Epithelial cell of proximal tubule (primary cell): Measurements from ENCODE around the gene FIGNL2. TPM values are rescaled to one million over a fixed set of nuclear protein-coding genes. Genes with fewer than 3 reads are reported as not detected.

Source experiments
- DNase-seq: peaks from one replicate; pipeline ENCODE4 v3.0.0-alpha.2; 2011; ENCODE audit warnings: low read depth
- H3K4me3 ChIP-seq: 2 replicates; pipeline ENCODE4 v1.5.1; 2011; ENCODE audit warnings: low read depth, mild to moderate bottlenecking, low read length
- CTCF ChIP-seq: conservative IDR thresholded peaks from 2 replicates; pipeline ENCODE4 v1.5.1; 2012; ENCODE audit warnings: low read depth, mild to moderate bottlenecking, low read length
- total RNA-seq: library from RNA; depleted of rRNA; stranded (reverse); fragments of >200 nt; gene quantifications from 2 replicates; pipeline ENCODE4 v1.2.3, GENCODE V29; 2015

The FIGNL2 gene
- total RNA-seq, 1 donor from 2014 or later, result 3.7 TPM

GRCh38 chr12:51827925-51828818 is 20.3 kb downstream of the FIGNL2 start:
- DNase-seq, result peak; percentile 48
- no peak overlapping the region for H3K4me3 ChIP-seq
- TF ChIP-seq CTCF, result no peak

- no peak for TF ChIP-seq CTCF
- no peak for DNase-seq
- H3K4me3 ChIP-seq, result no peak overlapping the region
These were observed 21.6 kb downstream of the FIGNL2 start for GRCh38 chr12:51826881-51827280.

GRCh38 chr12:51825216-51825615 is 23.3 kb downstream of the FIGNL2 start:
- H3K4me3 ChIP-seq, result no peak overlapping the region
- no peak for DNase-seq
- TF ChIP-seq CTCF, result no peak

- TF ChIP-seq CTCF, result peak; percentile 61
- no peak for DNase-seq
- H3K4me3 ChIP-seq, result no peak overlapping the region
These were observed 24.5 kb downstream of the FIGNL2 start for GRCh38 chr12:51823875-51824565.

GRCh38 chr12:51822956-51823355 is 25.6 kb downstream of the FIGNL2 start:
- DNase-seq, result no peak
- no peak overlapping the region for H3K4me3 ChIP-seq
- TF ChIP-seq CTCF, result no peak

- H3K4me3 ChIP-seq, result no peak overlapping the region
These were observed 26.3 kb downstream of the FIGNL2 start for GRCh38 chr12:51822261-51822616.

More at GRCh38 chr12:51822261-51822616, 26.3 kb downstream of the FIGNL2 start:
- TF ChIP-seq CTCF, result no peak
- no peak for DNase-seq
